Measurements from ENCODE around the gene GRIA4.

GRCh38 chr11:105786741-105787140, 176.9 kb downstream of the GRIA4 start:
- TF ChIP-seq CTCF (IDR thresholded peaks at IDR 0.05): no peak
- no peak for TF ChIP-seq EP300 (IDR thresholded peaks at IDR 0.05)
